ENCODE data around the gene ABCC11. TPM values are rescaled to one million over a fixed set of nuclear protein-coding genes. Genes with fewer than 3 reads are reported as not detected.

Gene ABCC11
- polyA plus RNA-seq, 2 of the 4 experiments (the other 2 are of a cell fraction) = 0.19 to 0.21 TPM

GRCh38 chr16:48131201-48131935 is 116.0 kb downstream of the ABCC11 start:
- Histone ChIP-seq H3K27ac (peak overlapping the region; percentile 61 to 79), H3K4me3 (no peak overlapping the region), H3K4me1 (peaks cover 70% of the 10 kb centered on the region), H3K4me2 (peak overlapping the region; percentile 48), H3K9me3 (no peaks in the 10 kb centered on the region)
- ATAC-seq (no peak), DNase-seq (ENCODE audit: low read depth in 1 of 2, low spot score in 1 of 2) (no peak), FAIRE-seq (no peak)
- POLR2A ChIA-PET = no interaction called here
- CTCF ChIA-PET = interaction anchor here (1.5 to 3.2 kb wide), 2 partner anchors 16 to 25 kb away, joined by 4 to 11 read pairs; no protein-coding TSS in a partner anchor
- 85% methylated on average over 6 of the region's 6 CpGs for WGBS (ENCODE audit: missing lambda C conversion rate)
- no peak for TF ChIP-seq NFE2L2 (conservative IDR thresholded peaks at IDR 0.05; ENCODE audit: low read length)
- TF ChIP-seq HOXB13 (CRISPR knock-in tag; IDR thresholded peaks at IDR 0.05; ENCODE audit: low read depth) = no peak
- no peak for TF ChIP-seq EHF (CRISPR knock-in tag; IDR thresholded peaks at IDR 0.05)
- TF ChIP-seq FOSL2 (IDR thresholded peaks at IDR 0.05) = no peak
- no peak for TF ChIP-seq FOSL2 (CRISPR knock-in tag; IDR thresholded peaks at IDR 0.05)
- no peak for TF ChIP-seq MAFK (IDR thresholded peaks at IDR 0.05; ENCODE audit: partially characterized antibody)
- no peak for TF ChIP-seq CEBPB (IDR thresholded peaks at IDR 0.05)
- no peak for TF ChIP-seq ZC3H11A (IDR thresholded peaks at IDR 0.05)
- no peak for TF ChIP-seq ELK1 (IDR thresholded peaks at IDR 0.05; ENCODE audit: low read depth, low read length)
- no peak for TF ChIP-seq TP53 (CRISPR knock-in tag; IDR thresholded peaks at IDR 0.05)
- no peak for TF ChIP-seq RNF2 (IDR thresholded peaks at IDR 0.05; ENCODE audit: borderline replicate concordance, low read depth)
- TF ChIP-seq HMGXB4 (CRISPR knock-in tag; IDR thresholded peaks at IDR 0.05; ENCODE audit: borderline replicate concordance) = no peak
- no peak for TF ChIP-seq RFX5 (IDR thresholded peaks at IDR 0.05)
- TF ChIP-seq POLR2A (IDR thresholded peaks at IDR 0.05; ENCODE audit: low read length) = no peak
- no peak for TF ChIP-seq TFCP2L1 (CRISPR knock-in tag; IDR thresholded peaks at IDR 0.05)

GRCh38 chr16:48129926-48130325 is 117.4 kb downstream of the ABCC11 start:
- ATAC-seq (peak in 1 of 2 experiments; percentile 58; a peak in 3 of 6 replicates), FAIRE-seq (peak; percentile 32), DNase-seq (ENCODE audit: low read depth in 1 of 2, low spot score in 1 of 2) (peak in 1 of 2 experiments; percentile 88)
- CTCF ChIA-PET = interaction anchor here (1.2 to 1.8 kb wide), 2 partner anchors 12 to 26 kb away, joined by 4 to 5 read pairs; partner anchors contain the start of gene ABCC12
- no peak overlapping the region for H3K4me3 ChIP-seq
- POLR2A ChIA-PET = no interaction called here
- H3K4me2 ChIP-seq = peak overlapping the region; percentile 60
- H3K4me1 ChIP-seq = peaks cover 78% of the 10 kb centered on the region
- no peaks in the 10 kb centered on the region for H3K9me3 ChIP-seq
- peak overlapping the region; percentile 89 to 90 for H3K27ac ChIP-seq
- WGBS (ENCODE audit: missing lambda C conversion rate) = 5% methylated on average over 3 of the region's 3 CpGs
- TF ChIP-seq TP53 (CRISPR knock-in tag; IDR thresholded peaks at IDR 0.05) = no peak
- TF ChIP-seq RARB (CRISPR knock-in tag; IDR thresholded peaks at IDR 0.05) = no peak
- no peak for TF ChIP-seq TFCP2L1 (CRISPR knock-in tag; IDR thresholded peaks at IDR 0.05)
- TF ChIP-seq SREBF2 (IDR thresholded peaks at IDR 0.05) = no peak
- TF ChIP-seq ATOH8 (CRISPR knock-in tag; IDR thresholded peaks at IDR 0.05; ENCODE audit: low read depth) = no peak; the same call in 1 of the 2 replicates
- TF ChIP-seq POLR2AphosphoS2 (conservative IDR thresholded peaks at IDR 0.05; ENCODE audit: low read length) = no peak
- TF ChIP-seq JUNB (IDR thresholded peaks at IDR 0.05) = peak; percentile 58
- no peak for TF ChIP-seq ZNF302 (CRISPR knock-in tag; IDR thresholded peaks at IDR 0.05)
- peak; percentile 86; the same call in 1 of the 2 replicates for TF ChIP-seq GATA3 (IDR thresholded peaks at IDR 0.05; ENCODE audit: borderline replicate concordance)
- no peak for TF ChIP-seq RCOR1 (IDR thresholded peaks at IDR 0.05; ENCODE audit: low read depth, low read length)
- TF ChIP-seq ESRRA (IDR thresholded peaks at IDR 0.05; ENCODE audit: borderline replicate concordance, low read length) = peak; percentile 54; the same call in 1 of the 2 replicates
- TF ChIP-seq JUN (IDR thresholded peaks at IDR 0.05) = no peak; a peak in 1 of 5 replicates
- TF ChIP-seq BHLHE40 (IDR thresholded peaks at IDR 0.05; ENCODE audit: low read depth, low read length) = no peak
- TF ChIP-seq ZSCAN20 (CRISPR knock-in tag; IDR thresholded peaks at IDR 0.05) = 0 out of 2 replicates have a peak, but pooled peaks have one; percentile 55
- peak; percentile 46; the same call in 1 of the 2 replicates for TF ChIP-seq MAX (IDR thresholded peaks at IDR 0.05)
- peak in 1 of 2 experiments; percentile 59; a peak in 1 of 4 replicates for TF ChIP-seq CEBPB (IDR thresholded peaks at IDR 0.05)
- no peak for TF ChIP-seq NPAS2 (CRISPR knock-in tag; IDR thresholded peaks at IDR 0.05; ENCODE audit: borderline replicate concordance)
- no peak for TF ChIP-seq RNF2 (IDR thresholded peaks at IDR 0.05; ENCODE audit: borderline replicate concordance, low read depth)
- peak; percentile 35; the same call in 1 of the 3 replicates for TF ChIP-seq BCL3 (IDR thresholded peaks at IDR 0.05)
- TF ChIP-seq MAFK (IDR thresholded peaks at IDR 0.05; ENCODE audit: partially characterized antibody) = peak; percentile 17
- no peak for TF ChIP-seq EHF (CRISPR knock-in tag; IDR thresholded peaks at IDR 0.05)
- peak; percentile 20 for TF ChIP-seq ZFP36 (IDR thresholded peaks at IDR 0.05; ENCODE audit: borderline replicate concordance, partially characterized antibody)
- TF ChIP-seq FOSL2 (IDR thresholded peaks at IDR 0.05) = 0 out of 2 replicates have a peak, but pooled peaks have one; percentile 20
- TF ChIP-seq FOSL2 (CRISPR knock-in tag; IDR thresholded peaks at IDR 0.05) = peak; percentile 77
- no peak for TF ChIP-seq FOXS1 (CRISPR knock-in tag; IDR thresholded peaks at IDR 0.05)
